H1 (cell line): ENCODE measurements around the gene CCDC138.

ENCODE experiments used
- CBX8 ChIP-seq: fragments of 300-800, 300-1000 bp; sonication (generic); IDR thresholded peaks from 2 replicates; pipeline ENCODE4 v1.7.1; 2016; ENCODE audit warnings: low read depth, low read length, borderline replicate concordance
- CREB1 ChIP-seq: IDR thresholded peaks from 2 replicates; pipeline ENCODE4 v1.6.1; 2012; ENCODE audit warnings: inconsistent platforms
- EZH2 ChIP-seq: fragments of 200-600 bp; sonication (generic); IDR thresholded peaks from 2 replicates; pipeline ENCODE4 v1.7.1; 2012; ENCODE audit warnings: low read depth, mild to moderate bottlenecking, moderate library complexity, low read length, inconsistent platforms; ENCODE audit not compliant: severe bottlenecking
- GTF2F1 ChIP-seq: IDR thresholded peaks from 2 replicates; pipeline ENCODE4 v1.6.1; 2012; ENCODE audit warnings: low read depth, low read length, improper control_type of control experiment, borderline replicate concordance
- JUND ChIP-seq: IDR thresholded peaks from 2 replicates; pipeline ENCODE4 v1.6.1; 2011; ENCODE audit warnings: mild to moderate bottlenecking, improper control_type of control experiment, low read length
- MAFK ChIP-seq: IDR thresholded peaks from 2 replicates; pipeline ENCODE4 v1.6.1; 2012; ENCODE audit warnings: low read depth, mild to moderate bottlenecking, improper control_type of control experiment, low read length
- POLR2A ChIP-seq, 2 experiments: IDR thresholded peaks; 1 replicate in 1 of 2; 2 replicates in 1 of 2; pipeline ENCODE4 v1.6.1; 2011; ENCODE audit warnings: low read depth in 2 of 2, low read length in 2 of 2, mild to moderate bottlenecking in 2 of 2; ENCODE audit errors: control extremely low read depth in 1 of 2
- POU5F1 ChIP-seq: IDR thresholded peaks from 2 replicates; pipeline ENCODE4 v1.6.1; 2011; ENCODE audit warnings: low read depth, mild to moderate bottlenecking, low read length, moderate library complexity
- RXRA ChIP-seq: IDR thresholded peaks from 2 replicates; pipeline ENCODE4 v1.6.1; 2011; ENCODE audit warnings: low read depth, mild to moderate bottlenecking, low read length, moderate library complexity; ENCODE audit not compliant: insufficient read depth
- TEAD4 ChIP-seq: IDR thresholded peaks from 2 replicates; pipeline ENCODE4 v1.6.1; 2012; ENCODE audit warnings: low read depth, low read length, inconsistent platforms, mixed read lengths
- TF ChIP-seq, protein P1 (sequence below), 3 experiments: IDR thresholded peaks; 1 replicate in 2 of 3; 2 replicates in 1 of 3; pipeline versions ENCODE4 v1.5.1 to v1.6.1; 2011; ENCODE audit warnings: low read length in 3 of 3, mild to moderate bottlenecking in 3 of 3, inconsistent platforms in 2 of 3, low read depth in 1 of 3, moderate library complexity in 1 of 3; ENCODE audit not compliant: insufficient read depth in 1 of 3; ENCODE audit errors: control extremely low read depth in 1 of 3
- TF ChIP-seq, protein P2 (sequence below): IDR thresholded peaks from 2 replicates; pipeline ENCODE4 v1.6.1; 2012; ENCODE audit warnings: low read length, inconsistent platforms
- TF ChIP-seq, protein P3 (sequence below): IDR thresholded peaks from 2 replicates; pipeline ENCODE4 v1.6.1; 2011; ENCODE audit warnings: low read depth, mild to moderate bottlenecking, low read length; ENCODE audit not compliant: insufficient read depth
- TF ChIP-seq, protein P4 (sequence below): IDR thresholded peaks from 2 replicates; pipeline ENCODE4 v1.6.1; 2012; ENCODE audit warnings: inconsistent platforms

DNA sequence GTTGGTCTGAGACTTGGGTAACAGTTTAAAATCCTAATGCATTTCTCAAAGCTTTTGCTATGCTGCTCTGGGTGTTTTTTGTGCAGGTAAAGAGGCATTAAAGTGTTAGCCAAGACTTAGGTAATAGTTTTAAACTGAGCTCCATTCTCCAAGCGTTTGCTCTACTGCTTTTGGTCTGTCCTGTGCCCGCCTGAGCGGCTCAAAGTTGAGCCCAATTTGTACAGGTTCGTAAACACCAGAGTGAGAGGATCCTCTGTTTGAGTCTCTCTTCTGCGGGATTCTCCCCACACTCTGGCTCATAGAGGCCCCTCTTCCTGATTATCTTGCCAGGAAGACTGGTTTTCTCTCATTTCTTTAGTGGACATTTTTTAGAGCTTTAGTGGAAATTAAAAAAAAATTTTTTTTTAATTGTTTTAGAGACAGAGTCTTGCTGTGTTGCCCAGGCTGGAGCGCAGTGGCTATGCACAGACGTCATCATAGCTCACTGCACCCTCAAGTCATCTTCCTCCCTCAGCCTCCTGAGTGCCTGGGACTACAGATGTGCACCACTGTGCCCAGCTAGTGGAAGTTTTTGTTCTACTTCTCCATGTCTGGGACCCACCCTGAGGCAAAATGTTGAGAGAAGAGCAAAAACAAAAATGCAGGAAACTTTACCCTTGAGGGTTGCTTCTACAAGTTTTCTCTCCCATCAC lies 16.6 kb downstream of the CCDC138 start:
- TF ChIP-seq GTF2F1 = no peak
- TF ChIP-seq POU5F1 = no peak
- TF ChIP-seq, protein P1, sequence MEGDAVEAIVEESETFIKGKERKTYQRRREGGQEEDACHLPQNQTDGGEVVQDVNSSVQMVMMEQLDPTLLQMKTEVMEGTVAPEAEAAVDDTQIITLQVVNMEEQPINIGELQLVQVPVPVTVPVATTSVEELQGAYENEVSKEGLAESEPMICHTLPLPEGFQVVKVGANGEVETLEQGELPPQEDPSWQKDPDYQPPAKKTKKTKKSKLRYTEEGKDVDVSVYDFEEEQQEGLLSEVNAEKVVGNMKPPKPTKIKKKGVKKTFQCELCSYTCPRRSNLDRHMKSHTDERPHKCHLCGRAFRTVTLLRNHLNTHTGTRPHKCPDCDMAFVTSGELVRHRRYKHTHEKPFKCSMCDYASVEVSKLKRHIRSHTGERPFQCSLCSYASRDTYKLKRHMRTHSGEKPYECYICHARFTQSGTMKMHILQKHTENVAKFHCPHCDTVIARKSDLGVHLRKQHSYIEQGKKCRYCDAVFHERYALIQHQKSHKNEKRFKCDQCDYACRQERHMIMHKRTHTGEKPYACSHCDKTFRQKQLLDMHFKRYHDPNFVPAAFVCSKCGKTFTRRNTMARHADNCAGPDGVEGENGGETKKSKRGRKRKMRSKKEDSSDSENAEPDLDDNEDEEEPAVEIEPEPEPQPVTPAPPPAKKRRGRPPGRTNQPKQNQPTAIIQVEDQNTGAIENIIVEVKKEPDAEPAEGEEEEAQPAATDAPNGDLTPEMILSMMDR (IDR thresholded peaks at IDR 0.05; ENCODE audit: control extremely low read depth in 1 of 3, insufficient read depth in 1 of 3, low read depth in 1 of 3, low read length in 3 of 3) = no peak
- no peak for TF ChIP-seq MAFK
- no peak for TF ChIP-seq POLR2A (IDR thresholded peaks at IDR 0.05; ENCODE audit: control extremely low read depth in 1 of 2, low read depth in 2 of 2, low read length in 2 of 2)
- TF ChIP-seq, protein P2, sequence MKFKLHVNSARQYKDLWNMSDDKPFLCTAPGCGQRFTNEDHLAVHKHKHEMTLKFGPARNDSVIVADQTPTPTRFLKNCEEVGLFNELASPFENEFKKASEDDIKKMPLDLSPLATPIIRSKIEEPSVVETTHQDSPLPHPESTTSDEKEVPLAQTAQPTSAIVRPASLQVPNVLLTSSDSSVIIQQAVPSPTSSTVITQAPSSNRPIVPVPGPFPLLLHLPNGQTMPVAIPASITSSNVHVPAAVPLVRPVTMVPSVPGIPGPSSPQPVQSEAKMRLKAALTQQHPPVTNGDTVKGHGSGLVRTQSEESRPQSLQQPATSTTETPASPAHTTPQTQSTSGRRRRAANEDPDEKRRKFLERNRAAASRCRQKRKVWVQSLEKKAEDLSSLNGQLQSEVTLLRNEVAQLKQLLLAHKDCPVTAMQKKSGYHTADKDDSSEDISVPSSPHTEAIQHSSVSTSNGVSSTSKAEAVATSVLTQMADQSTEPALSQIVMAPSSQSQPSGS = no peak
- TF ChIP-seq CREB1 = no peak
- TF ChIP-seq, protein P3, sequence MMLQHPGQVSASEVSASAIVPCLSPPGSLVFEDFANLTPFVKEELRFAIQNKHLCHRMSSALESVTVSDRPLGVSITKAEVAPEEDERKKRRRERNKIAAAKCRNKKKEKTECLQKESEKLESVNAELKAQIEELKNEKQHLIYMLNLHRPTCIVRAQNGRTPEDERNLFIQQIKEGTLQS = no peak
- no peak for TF ChIP-seq EZH2
- no peak for TF ChIP-seq CBX8
- TF ChIP-seq RXRA = no peak
- no peak for TF ChIP-seq JUND
- TF ChIP-seq TEAD4 = no peak
- TF ChIP-seq, protein P4, sequence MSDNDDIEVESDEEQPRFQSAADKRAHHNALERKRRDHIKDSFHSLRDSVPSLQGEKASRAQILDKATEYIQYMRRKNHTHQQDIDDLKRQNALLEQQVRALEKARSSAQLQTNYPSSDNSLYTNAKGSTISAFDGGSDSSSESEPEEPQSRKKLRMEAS = no peak
